Psoas muscle (tissue), 8 donors: Measurements from ENCODE around the gene AGPAT4. TPM values are rescaled to one million over a fixed set of nuclear protein-coding genes. Genes with fewer than 3 reads are reported as not detected.

Experiments used
- ATAC-seq, 4 donors: fragments of 200-7000 bp; cut with Tn5 transposase; one replicate each; pipeline ENCODE4 v1.9.1; 2020; ENCODE audit warnings: moderate library complexity in 3 of 4, mild to moderate bottlenecking in 2 of 4
- DNase-seq, 2 donors: peaks; one replicate each; pipeline ENCODE4 v3.0.0-alpha.2; 2020
- H3K27ac ChIP-seq: fragments of 200-600 bp; one replicate; pipeline ENCODE4 v1.8.0; 2022
- H3K27me3 ChIP-seq, 3 donors: fragments of 200-600 bp in 1 of 3; one replicate each; pipeline versions ENCODE4 v1.6.1 to v1.8.0; 2013 to 2022; ENCODE audit warnings: low read length in 2 of 3, mild to moderate bottlenecking in 2 of 3, moderate library complexity in 1 of 3; ENCODE audit not compliant: insufficient read depth in 3 of 3
- H3K36me3 ChIP-seq, 2 donors: fragments of 200-600 bp in 1 of 2; one replicate each; pipeline versions ENCODE4 v1.6.1 to v1.8.0; 2013 to 2022; ENCODE audit warnings: low read depth in 1 of 2, mild to moderate bottlenecking in 1 of 2, moderate library complexity in 1 of 2; ENCODE audit not compliant: insufficient read depth in 1 of 2
- H3K4me1 ChIP-seq: fragments of 200-600 bp; one replicate; pipeline ENCODE4 v1.8.0; 2022
- H3K4me3 ChIP-seq: fragments of 200-600 bp; one replicate; pipeline ENCODE4 v1.8.0; 2022; ENCODE audit warnings: mild to moderate bottlenecking
- H3K9me3 ChIP-seq: fragments of 200-600 bp; one replicate; pipeline ENCODE4 v1.8.0; 2022
- WGBS, 3 donors: extraction: QIAGEN DNeasy Blood & Tissue Kit; methylation state at CpG; one replicate each; pipeline versions ENCODE4 v1.1.6 to v1.1.7; 2013; 5-methylcytosine and 5-hydroxymethylcytosine counted together
- intact Hi-C, 2 donors: fragments of 100-400 bp; cut with DNase I; formaldehyde crosslinking; loops; one replicate each; pipeline versions ENCODE4 v1.11.0 to v1.14.2; 2022
- polyA plus RNA-seq, 3 donors: library from polyadenylated mRNA; stranded (reverse); fragments of 200-250 nt; gene quantifications; one replicate each; pipeline ENCODE4 v1.2.3, GENCODE V29; 2013
- total RNA-seq, 4 donors: library from RNA; stranded (reverse); fragmentation: NEBNext Ultra II Directional in 2 of 4; extraction: Animal tissue kit (Norgen Biotek cat#: 25700) in 2 of 4; gene quantifications; one replicate each; pipeline versions ENCODE4 v1.2.1 to v1.2.4, GENCODE V29; 2021 to 2023
- TF ChIP-seq, protein P1 (sequence below): fragments of 200-600 bp; IDR thresholded peaks from one replicate; pipeline ENCODE4 v1.8.0; 2022; ENCODE audit warnings: antibody characterized with exemption
- donor health status: healthy with polysubstance abuse.
- donor health status: DM: no; HTN: no; CAD: no; lungs with moderate emphysema.
- donor health status: Bipolar disorder and iron deficiency.
- donor health status: healthy.
- donor health status: DM: yes; HTN: yes; CAD: no.
- donor health status: DM: no; HTN: no; CAD: no.
- donor health status: DM: no; HTN: no; CAD: no.
- donor health status: DM: yes; HTN: yes; CAD: no.

Gene AGPAT4
- total and polyA plus RNA-seq, 7 donors, result 0.18 to 1.7 (median 0.59) TPM

DNA sequence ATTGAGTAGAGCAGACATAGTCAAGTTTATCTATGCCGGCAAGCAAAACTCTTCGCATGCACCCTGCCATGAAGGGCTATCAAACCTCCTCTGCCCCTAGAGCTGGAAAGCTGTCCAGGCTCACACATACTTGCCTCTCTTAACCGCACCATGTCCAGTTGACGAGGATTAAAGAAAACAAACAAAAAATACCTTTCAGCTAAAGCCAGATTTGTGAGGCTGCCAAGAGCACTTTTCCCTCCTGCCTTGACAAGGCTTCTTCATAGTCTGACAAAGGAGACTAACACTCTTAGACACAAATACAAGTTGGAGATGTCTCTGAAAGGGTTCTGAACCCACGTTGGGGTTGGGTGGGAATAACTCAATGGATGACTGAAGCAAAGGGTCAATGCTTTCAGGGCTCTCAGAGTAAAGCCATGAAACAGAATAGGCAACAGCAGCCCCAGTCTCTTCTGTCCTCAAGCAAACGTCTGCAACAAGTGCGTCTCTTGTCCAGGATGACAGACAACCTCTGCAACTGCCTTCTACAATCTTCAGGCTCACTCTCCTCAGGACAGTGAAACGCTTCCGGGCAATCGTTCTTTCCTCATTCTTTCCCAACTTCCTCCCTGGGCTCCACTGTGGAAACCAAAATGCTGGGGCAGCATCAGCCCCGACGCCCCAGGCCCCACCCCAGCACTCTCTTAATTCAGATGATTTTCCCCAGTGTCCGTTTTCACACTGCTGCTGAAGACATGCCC is 57.8 kb downstream of the AGPAT4 start:
- H3K36me3 ChIP-seq, result no peaks in the 10 kb centered on the region
- TF ChIP-seq, protein P1, sequence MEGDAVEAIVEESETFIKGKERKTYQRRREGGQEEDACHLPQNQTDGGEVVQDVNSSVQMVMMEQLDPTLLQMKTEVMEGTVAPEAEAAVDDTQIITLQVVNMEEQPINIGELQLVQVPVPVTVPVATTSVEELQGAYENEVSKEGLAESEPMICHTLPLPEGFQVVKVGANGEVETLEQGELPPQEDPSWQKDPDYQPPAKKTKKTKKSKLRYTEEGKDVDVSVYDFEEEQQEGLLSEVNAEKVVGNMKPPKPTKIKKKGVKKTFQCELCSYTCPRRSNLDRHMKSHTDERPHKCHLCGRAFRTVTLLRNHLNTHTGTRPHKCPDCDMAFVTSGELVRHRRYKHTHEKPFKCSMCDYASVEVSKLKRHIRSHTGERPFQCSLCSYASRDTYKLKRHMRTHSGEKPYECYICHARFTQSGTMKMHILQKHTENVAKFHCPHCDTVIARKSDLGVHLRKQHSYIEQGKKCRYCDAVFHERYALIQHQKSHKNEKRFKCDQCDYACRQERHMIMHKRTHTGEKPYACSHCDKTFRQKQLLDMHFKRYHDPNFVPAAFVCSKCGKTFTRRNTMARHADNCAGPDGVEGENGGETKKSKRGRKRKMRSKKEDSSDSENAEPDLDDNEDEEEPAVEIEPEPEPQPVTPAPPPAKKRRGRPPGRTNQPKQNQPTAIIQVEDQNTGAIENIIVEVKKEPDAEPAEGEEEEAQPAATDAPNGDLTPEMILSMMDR, result no peak
- no peak for ATAC-seq
- H3K4me1 ChIP-seq, result no peaks in the 10 kb centered on the region
- no peaks in the 10 kb centered on the region for H3K27me3 ChIP-seq
- no peak overlapping the region for H3K4me3 ChIP-seq
- intact Hi-C loops, result no loop called here
- H3K9me3 ChIP-seq, result no peaks in the 10 kb centered on the region
- no peak for DNase-seq
- H3K27ac ChIP-seq, result no peak overlapping the region
- WGBS, 3 donors, result 93 to 94% (median 93%) methylated on average over 13 of the region's 13 CpGs

DNA sequence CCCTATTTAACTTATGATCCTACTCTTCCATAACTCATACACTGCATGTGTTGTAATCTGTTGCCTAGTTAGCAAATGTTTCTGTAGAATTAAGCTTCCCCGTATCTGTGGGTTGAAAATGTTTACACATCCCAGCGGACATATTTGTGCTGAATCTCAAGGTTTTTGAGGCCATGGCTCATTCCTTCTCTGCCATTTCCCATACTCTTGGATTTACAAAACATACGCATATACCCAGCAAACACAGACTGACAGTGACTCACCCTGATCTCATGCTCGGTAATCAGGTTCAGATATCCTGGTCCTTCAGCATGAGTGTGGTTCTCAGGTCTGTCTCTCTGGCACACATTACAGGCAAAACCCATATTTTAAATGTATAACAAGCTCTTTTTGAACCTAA is 58.7 kb downstream of the AGPAT4 start:
- ATAC-seq (no peak), DNase-seq (no peak)
- no peaks in the 10 kb centered on the region for H3K9me3 ChIP-seq
- intact Hi-C loops, result no loop called here
- no peak overlapping the region for H3K4me3 ChIP-seq
- no peaks in the 10 kb centered on the region for H3K4me1 ChIP-seq
- no peaks in the 10 kb centered on the region for H3K36me3 ChIP-seq
- no peaks in the 10 kb centered on the region for H3K27me3 ChIP-seq
- no peak overlapping the region for H3K27ac ChIP-seq
- TF ChIP-seq, protein P1, result no peak
- 89 to 97% (median 94%) methylated on average over 4 of the region's 4 CpGs for WGBS, 3 donors

DNA sequence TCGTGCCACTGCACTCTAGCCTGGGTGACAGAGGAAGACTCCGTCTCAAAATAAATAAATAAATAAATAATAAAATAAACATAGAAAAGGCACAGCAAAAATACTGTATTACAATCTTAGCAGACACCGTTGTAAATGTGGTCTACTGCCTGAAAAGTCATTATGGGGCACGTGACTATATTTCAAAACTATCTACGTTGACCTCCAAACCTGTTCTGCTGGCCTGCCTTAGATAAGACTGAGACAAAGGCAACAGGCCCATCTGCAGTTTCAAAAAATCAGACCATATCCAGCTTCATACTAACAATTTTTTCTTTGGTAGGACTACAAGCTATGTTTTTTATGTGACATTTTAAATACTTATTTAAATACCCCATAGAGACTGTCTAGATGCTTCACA is 59.1 kb downstream of the AGPAT4 start:
- Histone ChIP-seq H3K27me3 (no peaks in the 10 kb centered on the region), H3K27ac (no peak overlapping the region), H3K4me1 (no peaks in the 10 kb centered on the region), H3K4me3 (no peak overlapping the region), H3K36me3 (no peaks in the 10 kb centered on the region), H3K9me3 (no peaks in the 10 kb centered on the region)
- TF ChIP-seq, protein P1, result no peak
- 95 to 100% (median 95%) methylated on average over 5 of the region's 5 CpGs for WGBS, 3 donors
- ATAC-seq (no peak), DNase-seq (no peak)
- intact Hi-C loops, result no loop called here

DNA sequence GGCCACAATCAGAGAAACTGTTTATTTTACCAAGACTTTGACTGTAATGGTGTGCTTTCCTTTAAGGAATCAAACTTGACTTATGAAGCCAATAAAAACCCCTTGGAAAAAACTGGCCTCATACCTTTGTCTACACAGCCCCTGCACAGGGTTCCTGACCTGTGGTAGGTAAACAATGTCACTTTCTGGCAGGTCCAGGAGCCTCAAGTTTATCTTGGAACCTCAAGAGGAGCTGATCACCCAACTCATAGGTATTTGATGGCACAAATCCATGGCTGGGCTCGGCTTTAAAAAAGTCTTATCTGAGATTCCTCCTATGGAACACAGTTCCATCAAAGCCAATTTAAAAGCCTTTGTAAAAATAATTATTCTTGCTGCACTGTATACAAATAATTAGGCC is 61.0 kb downstream of the AGPAT4 start:
- Histone ChIP-seq H3K4me1 (no peaks in the 10 kb centered on the region), H3K4me3 (no peak overlapping the region), H3K9me3 (no peaks in the 10 kb centered on the region), H3K36me3 (no peaks in the 10 kb centered on the region), H3K27ac (no peak overlapping the region), H3K27me3 (no peaks in the 10 kb centered on the region)
- intact Hi-C loops, result no loop called here
- 91 to 97% (median 95%) methylated on average over 1 of the region's 1 CpG for WGBS, 3 donors
- TF ChIP-seq, protein P1, result no peak
- DNase-seq (no peak), ATAC-seq (no peak)
